ENCODE measurements around the gene EXOC6B.
"Not testable (repeated sequence)": the region's sequence is repeated elsewhere in the genome, so short reads cannot be mapped to it uniquely, and the experiment has no call there.

Gene EXOC6B

DNA sequence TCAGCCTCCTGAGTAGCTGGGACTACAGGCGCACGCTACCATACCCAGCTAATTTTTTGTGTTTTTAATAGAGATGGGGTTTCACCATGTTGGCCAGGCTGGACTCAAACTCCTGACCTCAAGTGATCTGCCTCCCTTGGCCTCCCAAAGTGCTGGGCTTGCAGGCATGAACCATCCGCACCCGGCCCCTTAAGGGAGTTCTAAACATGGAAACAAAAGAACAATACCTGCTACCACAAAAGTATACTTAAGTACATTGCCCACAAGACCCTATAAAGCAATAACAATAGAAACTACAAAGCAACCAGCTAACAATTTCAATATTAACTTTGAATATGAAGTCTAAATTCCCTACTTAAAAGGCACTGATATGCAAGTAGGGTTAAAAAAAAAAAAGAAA is 242.0 kb downstream of the EXOC6B start:
- DNase-seq = not testable (repeated sequence)

DNA sequence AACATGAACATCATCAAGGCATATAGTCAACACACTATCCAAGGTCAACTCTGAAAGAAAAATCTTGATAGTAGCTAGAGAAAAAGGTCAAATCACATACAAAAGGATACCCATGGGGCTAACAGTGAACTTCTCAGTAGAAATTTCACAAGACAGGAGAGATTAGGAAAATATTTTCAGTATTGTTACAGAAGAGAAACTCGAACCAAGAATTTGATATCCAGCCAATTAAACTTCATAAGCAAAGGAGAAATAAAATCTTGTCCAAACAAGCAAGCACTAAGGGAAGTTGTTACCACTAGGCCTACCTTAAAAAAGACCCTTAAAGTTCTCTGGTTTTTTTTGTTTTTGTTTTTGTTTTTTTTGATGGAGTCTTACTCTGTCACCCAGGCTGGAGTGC is 242.5 kb downstream of the EXOC6B start:
- no peak for DNase-seq

DNA sequence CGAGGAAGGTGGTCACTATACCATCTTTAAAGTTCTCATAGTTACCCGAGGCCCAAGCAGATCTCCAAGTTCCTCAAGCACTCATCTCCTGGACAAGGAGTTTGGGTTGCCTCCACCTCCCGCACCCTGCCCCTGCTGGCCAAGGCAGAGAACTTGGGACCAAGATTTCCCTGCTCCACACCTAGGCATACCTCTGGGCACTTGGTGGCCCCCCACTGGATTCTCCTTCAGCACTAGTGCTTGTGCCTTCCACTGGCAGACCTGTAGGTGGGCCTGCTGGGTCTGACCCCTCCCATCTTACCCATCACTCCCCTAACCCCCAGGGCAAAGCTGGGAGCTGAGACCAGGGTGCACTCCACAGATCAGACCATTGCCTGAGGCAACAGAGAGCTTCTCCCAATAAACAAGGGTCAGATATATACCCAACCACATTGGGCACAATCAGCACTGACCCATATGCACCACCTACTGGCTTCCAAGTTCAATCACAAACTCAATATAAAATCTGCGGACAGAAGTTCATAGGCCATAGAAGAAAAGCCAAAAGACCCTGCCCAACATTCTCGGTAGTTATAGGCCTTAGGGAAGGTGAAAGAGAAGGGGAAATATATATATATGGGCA is 244.2 kb downstream of the EXOC6B start:
- no peak for DNase-seq

DNA sequence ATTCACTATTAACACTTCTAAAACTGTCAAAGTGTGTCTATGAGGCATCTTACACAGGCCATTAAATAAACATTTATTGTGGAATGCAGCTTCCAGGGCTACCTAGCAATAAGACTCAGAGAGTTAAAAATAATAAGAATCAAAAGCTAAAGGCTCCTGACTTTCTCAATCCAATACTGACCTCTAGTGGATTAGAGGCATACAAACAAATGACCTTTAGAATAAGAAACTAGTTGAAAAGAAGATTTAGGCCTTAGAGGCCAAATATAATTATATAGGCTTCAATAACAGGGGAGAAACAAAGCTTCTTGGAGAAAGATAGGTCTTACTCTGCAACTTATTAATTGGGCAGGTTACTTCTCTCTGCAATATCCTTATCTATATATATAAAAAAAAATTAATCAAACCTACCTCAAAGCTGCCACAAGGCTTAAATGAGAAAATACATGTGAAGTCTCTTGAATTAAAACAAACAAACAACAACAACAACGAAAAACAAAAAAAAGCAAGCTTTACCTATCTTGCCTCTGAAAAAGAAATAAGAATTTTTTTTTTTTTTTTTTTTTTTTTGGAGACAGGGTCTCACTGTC is 246.1 kb downstream of the EXOC6B start:
- peak; percentile 34 for DNase-seq

DNA sequence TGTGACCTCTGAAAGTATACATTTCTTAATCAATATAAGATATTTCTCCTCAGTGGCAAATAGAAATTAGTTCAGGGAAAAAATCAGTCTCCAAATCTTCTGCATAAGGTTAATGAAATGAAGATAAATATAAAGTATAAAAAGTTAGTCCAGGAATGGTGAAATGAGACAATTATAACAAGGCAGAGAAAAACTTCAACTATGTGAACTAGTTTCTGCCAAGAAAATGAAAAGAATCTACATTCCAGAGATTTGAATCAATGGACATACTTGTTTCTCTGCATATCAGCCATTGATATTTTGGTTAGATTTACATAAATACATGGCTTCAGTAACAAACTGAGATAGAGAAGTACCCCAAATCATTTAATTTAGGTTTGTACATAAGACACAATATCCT is 249.0 kb downstream of the EXOC6B start:
- DNase-seq = no peak

DNA sequence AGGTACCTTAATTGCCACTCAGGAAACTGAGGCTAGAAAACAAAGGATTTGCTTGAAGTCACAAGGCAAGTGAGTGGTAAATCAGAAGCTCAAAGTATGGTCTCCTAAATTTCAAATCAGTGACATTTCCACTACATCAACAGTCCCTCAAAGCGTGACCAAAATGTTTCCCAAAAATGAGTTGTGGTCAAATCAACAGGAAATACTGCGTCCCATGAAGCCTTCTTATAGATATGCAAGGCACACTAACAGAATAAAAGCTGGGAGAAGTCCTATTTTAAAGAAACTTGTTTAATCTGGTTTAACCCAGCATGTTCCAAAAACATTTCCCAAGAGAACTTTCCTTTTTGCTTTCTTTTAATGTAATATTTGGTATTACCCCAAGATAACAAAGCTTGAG is 249.4 kb downstream of the EXOC6B start:
- DNase-seq = no peak

DNA sequence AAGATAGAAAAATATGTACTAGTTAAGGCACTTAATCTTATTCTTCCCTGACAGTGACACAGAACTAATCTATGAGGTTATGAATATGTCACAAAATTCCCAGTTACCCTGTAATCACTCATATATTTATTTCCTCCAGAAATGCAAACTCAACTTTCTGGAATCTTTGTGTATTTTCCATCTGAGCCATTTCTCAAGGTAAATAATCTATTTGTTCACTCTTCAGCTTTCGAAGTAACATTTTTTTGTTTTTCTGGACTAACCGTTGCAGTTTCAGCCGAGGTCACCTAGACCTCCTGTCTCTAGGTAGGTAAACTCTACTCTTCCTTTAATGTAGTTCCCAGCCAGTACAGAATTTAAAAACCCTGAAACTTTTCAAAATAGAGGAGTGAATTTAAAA is 250.9 kb downstream of the EXOC6B start:
- DNase-seq = no peak

DNA sequence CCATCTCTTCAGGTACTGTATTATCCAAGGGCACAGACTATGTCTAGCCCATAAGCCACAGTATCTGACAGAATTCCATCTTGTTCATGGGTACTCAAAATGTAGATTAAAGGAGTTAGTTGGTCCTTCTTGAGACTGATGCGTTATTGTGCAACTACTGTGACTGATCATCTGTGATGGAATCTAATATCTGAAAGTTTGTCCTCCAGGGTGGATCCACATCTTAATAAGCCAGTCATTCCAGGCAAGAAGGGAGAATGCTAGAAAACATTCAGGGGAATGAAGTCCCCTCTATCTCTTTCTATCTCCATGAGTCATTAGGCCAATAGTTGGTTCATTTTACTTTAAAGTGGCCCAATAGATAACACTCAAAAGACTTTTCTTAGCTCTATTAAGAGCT is 252.6 kb downstream of the EXOC6B start:
- DNase-seq = no peak

DNA sequence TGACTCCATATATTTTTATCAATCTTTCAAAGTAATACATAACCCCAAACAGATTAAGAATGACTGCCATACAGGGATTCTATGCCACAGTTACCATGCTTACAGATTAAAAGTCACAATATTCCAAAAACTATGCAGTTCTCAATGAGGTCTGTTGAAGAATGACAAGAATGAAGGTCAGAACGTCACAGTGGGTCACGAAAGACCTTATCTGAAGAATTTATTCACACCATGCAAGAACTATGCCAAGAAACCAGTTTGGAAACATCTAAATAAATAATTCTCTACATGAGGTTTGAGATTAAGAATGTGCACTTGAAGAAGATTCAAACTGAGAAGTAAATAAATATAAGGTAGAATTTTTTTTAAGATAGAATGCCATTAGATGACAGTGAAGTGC is 253.3 kb downstream of the EXOC6B start:
- no peak for DNase-seq

DNA sequence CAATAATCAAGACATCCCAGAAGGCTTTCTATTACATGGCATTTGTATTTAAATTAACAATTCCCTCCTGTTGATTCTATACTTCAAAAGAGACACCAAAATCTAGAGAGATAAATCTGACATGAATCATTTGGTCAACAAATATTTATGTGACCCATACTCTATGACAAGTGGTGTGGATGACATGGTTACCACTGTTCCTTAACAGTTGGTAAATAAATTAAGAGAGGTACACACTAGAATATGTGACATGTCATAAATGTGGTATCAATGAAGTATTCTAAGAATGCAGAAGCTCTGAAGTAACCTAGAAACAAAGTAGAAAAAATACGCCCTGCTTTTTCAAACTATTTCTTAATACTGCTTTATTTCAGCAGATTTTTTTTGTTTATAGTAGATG is 255.4 kb downstream of the EXOC6B start:
- DNase-seq = no peak

DNA sequence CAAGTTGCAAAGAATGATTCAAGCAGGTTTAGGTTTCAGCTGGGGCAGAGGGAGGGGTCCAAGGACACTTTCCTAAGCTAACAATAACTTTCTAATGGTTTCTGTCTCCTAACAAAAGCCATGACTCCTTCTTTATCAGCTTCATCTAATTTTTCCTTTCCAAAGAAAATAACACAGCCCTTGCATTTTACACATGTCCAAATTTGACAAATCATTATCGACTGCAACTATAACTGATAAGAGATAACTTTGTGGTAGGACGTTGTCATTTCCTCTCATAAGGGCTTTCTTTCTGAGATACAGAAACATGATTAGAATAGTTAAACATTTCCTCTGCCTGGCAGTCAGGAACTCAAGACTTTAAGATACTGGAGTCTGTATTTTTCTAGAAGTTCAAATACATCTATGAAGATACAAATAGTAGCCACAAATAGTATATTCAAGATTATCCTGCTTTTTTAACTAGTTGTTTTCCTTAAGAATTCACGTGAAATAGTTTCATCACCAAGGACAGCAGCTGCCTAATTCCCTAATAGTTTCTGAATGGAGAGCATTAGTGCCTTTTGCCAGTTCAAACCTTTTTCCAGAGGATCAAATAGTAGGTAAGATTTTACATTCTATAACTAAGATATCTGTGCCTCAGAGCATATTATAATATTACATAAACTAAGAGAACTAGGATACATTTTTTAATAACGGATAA is 263.2 kb downstream of the EXOC6B start:
- DNase-seq = no peak

DNA sequence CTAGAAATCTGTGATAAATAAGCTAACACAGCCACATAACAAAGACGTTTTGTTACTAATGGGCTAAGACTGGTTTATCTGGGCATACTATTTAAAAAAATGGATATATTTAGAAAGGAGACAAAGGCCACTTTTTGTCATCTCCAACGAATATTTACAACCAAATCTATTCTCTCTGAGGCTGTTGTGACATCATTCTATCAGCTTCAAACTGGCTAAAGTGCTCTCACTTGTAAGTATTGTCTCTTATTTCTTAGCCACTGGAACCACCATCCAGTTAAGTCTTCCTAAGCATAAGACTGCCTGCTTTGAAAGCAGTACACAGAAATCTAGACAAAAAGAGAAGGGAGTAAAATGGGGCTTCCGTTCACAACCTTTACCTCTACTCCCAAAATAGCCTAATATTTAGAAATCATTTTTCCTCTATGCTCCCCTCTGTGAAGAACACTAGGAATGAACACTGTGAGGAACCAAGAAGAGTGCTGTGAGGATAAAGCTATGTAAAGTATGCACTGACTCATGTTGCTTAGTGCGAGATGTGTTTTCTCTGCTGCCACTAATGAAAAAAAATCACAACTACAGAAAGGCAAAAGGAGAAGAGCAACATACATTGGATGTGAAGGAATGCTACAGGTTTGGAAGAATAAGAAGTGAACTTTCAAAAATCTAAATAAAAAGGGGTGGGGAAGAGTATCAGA is 264.1 kb downstream of the EXOC6B start:
- no peak for DNase-seq

DNA sequence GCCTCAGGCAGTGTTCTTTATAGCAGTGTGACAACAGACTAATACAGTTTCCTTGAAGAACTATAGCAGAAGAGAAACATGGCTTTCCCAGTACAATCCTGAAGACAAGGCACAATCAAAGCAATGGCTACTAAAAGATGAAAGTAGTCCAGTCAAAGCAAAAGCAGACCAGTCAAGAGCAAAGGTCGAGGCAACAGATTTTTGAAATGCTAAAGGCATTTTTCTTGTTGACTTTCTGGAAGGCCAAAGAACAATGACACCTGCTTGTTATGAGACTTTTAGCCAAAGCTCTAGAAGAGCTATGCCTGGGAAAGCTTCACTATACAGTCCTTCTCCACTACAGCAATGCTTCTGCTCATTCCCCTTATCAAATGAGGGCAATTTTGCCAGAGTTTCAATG is 269.9 kb downstream of the EXOC6B start:
- DNase-seq = no peak

DNA sequence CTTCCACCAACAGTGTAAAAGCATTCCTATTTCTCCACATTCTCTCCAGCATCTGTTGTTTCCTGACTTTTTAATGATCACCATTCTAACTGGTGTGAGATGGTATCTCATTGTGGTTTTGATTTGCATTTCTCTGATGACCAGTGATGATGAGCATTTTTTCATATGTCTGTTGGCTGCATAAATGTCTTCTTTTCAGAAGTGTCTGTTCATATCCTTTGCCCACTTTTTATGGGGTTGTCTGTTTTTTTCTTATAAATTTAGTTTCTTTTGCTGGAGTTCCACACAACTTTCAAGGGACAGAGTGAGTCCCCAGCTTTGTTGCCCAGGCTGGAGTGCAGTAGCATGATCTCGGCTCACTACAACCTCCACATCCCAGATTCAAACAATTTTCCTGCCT is 270.5 kb downstream of the EXOC6B start:
- not testable (repeated sequence) for DNase-seq

DNA sequence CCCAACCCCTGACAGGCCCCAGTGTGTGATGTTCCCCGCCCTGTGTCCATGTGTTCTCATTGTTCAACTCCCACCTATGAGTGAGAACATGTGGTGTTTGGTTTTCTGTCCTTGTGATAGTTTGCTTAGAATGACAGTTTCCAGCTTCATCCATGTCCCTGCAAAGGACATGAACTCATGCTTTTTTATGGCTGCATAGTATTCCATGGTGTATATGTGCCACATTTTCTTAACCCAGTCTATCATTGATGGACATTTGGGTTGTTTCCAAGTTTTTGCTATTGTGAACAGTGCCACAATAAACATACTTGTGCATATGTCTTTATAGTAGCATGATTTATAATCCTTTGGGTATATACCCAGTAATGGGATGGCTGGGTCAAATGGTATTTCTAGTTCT is 270.9 kb downstream of the EXOC6B start:
- not testable (repeated sequence) for DNase-seq

DNA sequence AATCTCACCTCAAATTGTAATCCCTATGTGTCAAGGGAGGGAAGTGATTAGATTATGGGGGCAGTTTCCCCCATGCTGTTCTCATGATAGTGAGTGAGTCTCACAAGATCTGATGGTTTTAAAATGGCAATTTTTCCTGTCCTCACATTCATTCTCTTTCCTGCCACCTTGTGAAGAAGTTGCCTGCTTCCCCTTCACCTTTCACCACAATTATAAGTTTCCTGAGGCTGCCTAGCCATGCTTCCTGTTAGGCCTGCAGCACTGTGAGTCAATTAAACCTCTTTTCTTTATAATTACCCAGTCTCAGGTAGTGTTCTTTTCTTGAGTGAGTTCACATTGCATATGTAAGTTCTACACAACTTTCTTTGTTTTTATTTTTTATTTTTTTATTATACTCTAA is 271.5 kb downstream of the EXOC6B start:
- DNase-seq = no peak

DNA sequence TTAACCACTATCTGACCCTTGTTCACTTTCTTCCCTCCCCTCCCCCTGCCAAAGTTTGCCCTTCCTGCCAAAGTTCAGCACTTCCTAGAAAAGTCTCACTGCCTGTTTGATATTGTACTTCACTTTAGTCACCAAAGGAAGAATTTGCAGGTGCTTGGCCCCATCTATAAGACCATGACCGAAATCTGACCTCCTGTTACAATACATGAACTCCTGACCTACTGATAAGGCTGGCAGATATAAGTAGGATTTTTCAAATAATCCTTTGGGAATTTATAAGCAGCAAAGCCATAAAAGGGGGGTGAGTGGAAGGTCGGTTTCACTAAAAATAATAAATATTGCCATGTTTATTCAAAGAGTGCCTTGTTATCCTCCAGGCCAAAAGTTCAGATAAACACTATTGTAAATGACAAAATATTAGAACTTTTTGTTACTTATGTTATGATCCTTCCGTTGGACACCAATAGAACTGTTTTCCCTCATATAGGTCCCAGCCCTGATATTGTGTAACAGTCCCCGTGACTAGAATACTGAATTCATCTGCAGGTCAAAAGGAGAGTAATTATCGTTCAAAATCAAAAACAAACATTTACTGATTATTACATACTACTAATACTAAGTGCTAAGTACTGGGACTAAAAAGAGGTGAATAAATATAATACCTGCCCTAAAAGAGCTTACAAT is 277.6 kb downstream of the EXOC6B start:
- DNase-seq = no peak

DNA sequence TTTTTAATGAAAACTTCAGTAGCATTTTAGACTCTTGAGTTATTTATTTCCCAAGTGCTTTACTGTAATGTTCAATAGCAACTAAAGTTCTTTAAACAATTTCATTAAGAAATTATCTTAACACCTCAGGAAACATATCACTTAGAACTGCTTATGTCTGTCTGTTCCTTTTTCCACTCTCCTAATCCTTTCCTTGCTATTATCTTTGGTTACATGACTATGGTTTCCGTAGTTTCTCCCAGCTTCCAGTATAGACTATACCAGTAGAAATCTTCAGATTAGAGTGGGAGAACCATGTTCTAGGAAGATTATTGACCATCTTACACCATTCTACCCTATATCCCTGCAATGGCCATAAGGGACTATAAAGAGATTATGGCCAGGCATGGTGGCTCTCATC is 280.0 kb downstream of the EXOC6B start:
- no peak for DNase-seq

DNA sequence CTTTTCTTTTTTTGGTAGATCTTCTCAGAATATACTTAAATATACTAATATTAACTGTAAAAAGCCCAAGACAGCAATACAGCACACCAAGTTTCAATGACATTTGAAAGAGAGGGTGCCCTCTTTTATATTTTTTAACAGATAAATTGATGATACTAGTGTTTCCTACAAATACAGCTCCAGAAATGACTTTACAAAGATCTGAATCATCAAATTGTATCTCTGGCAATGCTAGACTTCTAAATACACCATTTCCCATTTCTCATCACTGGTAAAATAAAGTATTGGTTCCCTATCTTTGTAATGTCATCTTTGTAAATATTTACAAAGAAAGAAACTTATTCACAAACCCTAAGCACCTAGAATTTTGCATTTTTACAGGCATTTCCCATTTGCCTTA is 281.3 kb downstream of the EXOC6B start:
- no peak for DNase-seq

DNA sequence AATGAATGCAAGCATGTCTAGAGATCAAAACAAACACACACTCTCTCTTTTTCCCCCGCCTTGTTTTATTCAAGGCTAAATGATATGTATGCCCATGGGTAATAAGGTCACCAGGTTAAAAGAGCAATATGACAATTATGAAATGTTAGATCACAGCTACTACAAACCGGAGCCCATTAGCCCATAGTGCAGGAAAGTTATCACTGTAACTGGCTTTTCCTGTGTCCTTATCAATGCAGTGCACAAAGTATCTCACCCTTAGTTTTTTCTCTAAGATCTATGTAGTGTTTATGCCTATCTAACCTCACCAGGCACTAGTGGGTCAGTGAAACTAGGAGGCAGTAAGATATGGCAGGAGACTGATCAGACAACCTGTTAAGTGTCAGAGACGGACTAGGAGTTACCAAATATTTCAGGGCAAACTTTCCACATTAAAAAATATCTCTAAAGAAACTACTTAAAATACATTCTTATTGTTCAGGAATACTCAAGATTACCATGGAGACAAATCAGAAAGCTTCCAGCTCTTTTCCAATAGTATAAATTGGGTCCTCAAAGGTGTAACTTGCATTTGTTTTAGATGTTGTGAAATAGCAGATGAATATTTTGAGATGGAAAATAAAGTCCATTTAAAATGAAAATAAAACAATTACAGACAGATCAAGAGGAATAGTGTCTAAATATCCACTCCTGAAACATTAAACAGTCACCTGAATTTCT is 282.2 kb downstream of the EXOC6B start:
- no peak for DNase-seq

DNA sequence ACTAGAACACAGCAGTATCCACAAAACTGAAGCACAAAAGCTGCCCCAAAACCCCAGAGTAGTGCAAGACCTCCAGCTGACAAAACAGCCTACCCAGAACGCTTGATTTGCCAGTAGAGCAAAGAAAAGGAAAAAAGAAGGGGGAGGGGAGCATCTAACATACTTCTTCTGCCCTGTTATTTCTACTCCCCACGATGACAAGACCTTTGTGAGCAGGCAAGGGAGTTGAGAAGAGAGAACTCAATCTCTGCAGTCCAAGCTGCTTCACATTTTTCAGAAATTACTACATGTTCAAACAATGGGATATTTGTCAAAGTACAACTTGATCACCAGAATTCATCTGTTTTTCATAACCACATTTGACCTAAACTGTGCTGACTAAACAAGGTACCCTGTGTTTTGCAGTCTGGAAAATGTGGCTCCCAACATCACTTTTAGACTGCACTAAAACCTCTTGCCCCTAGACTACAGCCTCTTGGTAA is 286.7 kb downstream of the EXOC6B start:
- DNase-seq = no peak

DNA sequence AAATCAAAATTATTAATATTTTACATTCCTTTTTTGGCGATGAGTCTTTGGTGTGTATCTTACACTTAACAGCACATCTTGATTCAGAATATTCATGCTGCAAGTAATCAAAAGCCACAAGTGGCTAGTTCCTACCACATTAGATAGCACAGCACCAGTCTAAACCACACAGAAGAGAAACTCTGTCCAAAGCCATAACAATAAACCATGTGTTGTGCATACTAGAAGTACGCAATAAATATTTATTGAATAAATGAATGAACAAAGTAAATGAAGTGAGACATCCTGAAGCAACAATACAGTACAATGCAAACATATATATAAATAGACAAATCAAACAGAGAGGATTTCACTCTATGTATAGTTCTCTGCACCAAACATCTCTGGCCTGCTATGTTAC is 287.3 kb downstream of the EXOC6B start:
- DNase-seq = no peak

DNA sequence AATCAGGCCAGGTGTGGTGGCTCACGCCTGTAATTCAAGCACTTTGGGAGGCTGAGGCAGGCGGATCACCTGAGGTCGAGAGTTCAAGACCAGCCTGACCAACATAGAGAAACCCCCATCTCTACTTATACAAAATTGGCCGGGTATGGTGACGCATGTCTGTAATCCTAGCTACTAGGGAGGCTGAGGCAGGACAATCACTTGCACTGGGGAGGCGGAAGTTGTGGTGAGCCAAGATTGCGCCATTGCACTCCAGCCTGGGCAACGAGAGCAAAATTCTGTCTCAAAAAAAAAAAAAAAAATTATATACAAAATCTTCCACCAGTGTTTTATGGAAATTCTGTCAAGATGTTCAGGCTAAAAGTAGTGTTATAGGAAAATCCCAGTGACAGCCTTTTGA is 290.2 kb downstream of the EXOC6B start:
- DNase-seq = not testable (repeated sequence)
